Ishikawa (cell line): ENCODE measurements around the gene FBLN5.

Experiments
- CEBPB ChIP-seq: IDR thresholded peaks from 2 replicates; pipeline ENCODE4 v1.6.1; 2012
- CREB1 ChIP-seq: IDR thresholded peaks from 2 replicates; pipeline ENCODE4 v1.6.1; 2012; ENCODE audit warnings: low read depth
- EGR1 ChIP-seq: IDR thresholded peaks from 2 replicates; pipeline ENCODE4 v1.6.1; 2012
- EP300 ChIP-seq: IDR thresholded peaks from 2 replicates; pipeline ENCODE4 v1.6.1; 2012; ENCODE audit warnings: borderline replicate concordance
- FOXM1 ChIP-seq: IDR thresholded peaks from 2 replicates; pipeline ENCODE4 v1.6.1; 2012; ENCODE audit warnings: low read depth, borderline replicate concordance
- MAX ChIP-seq: IDR thresholded peaks from 2 replicates; pipeline ENCODE4 v1.6.1; 2012
- NFIC ChIP-seq: IDR thresholded peaks from 2 replicates; pipeline ENCODE4 v1.6.1; 2012
- RAD21 ChIP-seq: IDR thresholded peaks from 2 replicates; pipeline ENCODE4 v1.6.1; 2012; ENCODE audit warnings: low read depth
- REST ChIP-seq: IDR thresholded peaks from 2 replicates; pipeline ENCODE4 v1.6.1; 2012; ENCODE audit warnings: low read depth, mild to moderate bottlenecking
- TAF1 ChIP-seq: IDR thresholded peaks from 2 replicates; pipeline ENCODE4 v1.6.1; 2012; ENCODE audit warnings: low read depth, mild to moderate bottlenecking
- TCF12 ChIP-seq: IDR thresholded peaks from 2 replicates; pipeline ENCODE4 v1.6.1; 2012; ENCODE audit warnings: low read depth
- TEAD4 ChIP-seq: IDR thresholded peaks from 2 replicates; pipeline ENCODE4 v1.6.1; 2012
- USF1 ChIP-seq: IDR thresholded peaks from 2 replicates; pipeline ENCODE4 v1.6.1; 2012
- YY1 ChIP-seq: IDR thresholded peaks from 2 replicates; pipeline ENCODE4 v1.6.1; 2012; ENCODE audit warnings: low read depth
- ZBTB7A ChIP-seq: IDR thresholded peaks from 2 replicates; pipeline ENCODE4 v1.6.1; 2012; ENCODE audit warnings: low read depth

The FBLN5 gene

DNA sequence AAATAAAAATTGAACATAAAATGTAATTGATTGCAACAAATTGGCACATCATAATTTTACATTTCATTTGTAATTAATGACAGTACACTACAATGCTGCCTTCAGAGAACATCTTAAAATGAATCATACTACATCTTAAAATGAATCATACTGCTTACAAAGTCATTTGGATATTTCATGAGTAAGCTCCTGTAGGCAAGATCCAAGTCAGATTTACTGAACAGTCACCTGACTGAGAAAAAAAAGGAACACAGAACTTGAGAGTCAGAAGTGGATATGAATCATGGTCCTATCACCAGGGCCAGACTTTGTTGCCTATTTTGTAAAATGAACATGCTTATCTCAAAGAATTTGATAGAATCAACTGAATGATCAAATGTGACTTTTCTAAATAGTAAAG is 32.7 kb upstream of the FBLN5 start:
- TF ChIP-seq TCF12 (no peak), NFIC (no peak), FOXM1 (no peak)

- TF ChIP-seq NFIC (no peak), TAF1 (no peak), ZBTB7A (no peak), EGR1 (no peak), MAX (no peak), FOXM1 (no peak)
These were observed 30.4 kb upstream of the FBLN5 start for GRCh38 chr14:91977884-91978283.

GRCh38 chr14:91975763-91976162 is 28.3 kb upstream of the FBLN5 start:
- no peak for TF ChIP-seq REST

DNA sequence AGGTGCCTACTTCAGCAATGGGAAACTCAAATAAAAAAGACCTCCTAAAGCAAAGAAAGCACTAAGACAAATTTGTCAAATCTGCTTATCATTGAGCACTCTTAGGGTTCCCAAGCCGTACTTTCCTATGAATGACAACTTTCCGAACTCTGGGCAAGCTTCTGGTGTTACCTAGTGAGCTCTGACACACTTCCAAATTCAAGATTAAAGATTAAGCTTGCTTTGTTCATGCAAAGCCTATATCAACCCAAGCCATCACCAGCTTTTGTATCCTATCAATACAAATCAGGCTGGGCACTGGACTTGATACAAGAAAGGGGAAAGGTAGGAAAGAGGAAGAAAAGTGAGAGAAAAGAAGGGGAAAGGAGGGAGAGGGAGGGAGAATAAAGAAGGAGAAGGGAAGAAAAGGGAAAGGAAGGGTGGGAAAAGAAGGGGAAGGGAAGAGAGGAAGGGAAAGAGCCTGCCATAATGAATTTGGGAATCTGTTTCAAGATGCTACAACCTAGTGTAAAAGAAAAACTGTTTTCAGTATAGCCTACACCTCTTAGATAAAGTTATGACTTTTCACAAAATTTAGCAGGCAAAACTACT is 23.8 kb upstream of the FBLN5 start:
- no peak for TF ChIP-seq EGR1
- TF ChIP-seq CREB1 = no peak
- TF ChIP-seq USF1 = no peak
- TF ChIP-seq NFIC = no peak
- no peak for TF ChIP-seq MAX
- no peak for TF ChIP-seq CEBPB
- no peak for TF ChIP-seq EP300
- no peak for TF ChIP-seq TCF12
- no peak for TF ChIP-seq TAF1
- no peak for TF ChIP-seq RAD21
- TF ChIP-seq ZBTB7A = no peak
- TF ChIP-seq TEAD4 = no peak
- no peak for TF ChIP-seq FOXM1
- no peak for TF ChIP-seq YY1
- TF ChIP-seq REST = no peak

DNA sequence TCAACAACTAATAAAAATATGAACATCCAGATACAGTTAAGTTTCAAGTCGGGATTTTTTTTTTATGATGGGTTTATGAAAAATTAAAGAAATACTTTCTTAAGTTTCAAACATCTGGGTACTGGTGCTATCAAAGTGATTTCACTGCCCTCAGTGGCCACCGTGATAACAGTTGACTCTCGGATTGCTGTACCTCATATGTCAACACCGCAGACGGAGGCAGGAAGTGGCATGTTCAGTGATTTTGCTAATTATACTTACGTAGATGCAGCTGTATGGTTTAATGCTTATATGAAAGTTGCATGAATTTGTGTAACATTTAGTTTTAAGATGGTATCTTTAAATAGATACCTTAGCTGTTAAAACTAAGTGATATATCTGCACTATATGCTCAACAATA is 20.8 kb upstream of the FBLN5 start:
- TF ChIP-seq EP300 (no peak), REST (no peak), FOXM1 (no peak), RAD21 (no peak), ZBTB7A (no peak), TEAD4 (no peak), YY1 (no peak), TCF12 (no peak), USF1 (no peak), CREB1 (no peak), NFIC (no peak), CEBPB (no peak), TAF1 (no peak), EGR1 (no peak), MAX (no peak)
